Left lung (tissue), 10 donors: ENCODE measurements around the gene EYA2. TPM values are rescaled to one million over a fixed set of nuclear protein-coding genes. Genes with fewer than 3 reads are reported as not detected.

ENCODE experiments used
- ATAC-seq: fragments of 200-7000 bp; cut with Tn5 transposase; one replicate; pipeline ENCODE4 v1.9.1; 2020; ENCODE audit warnings: moderate library complexity
- DNase-seq, 4 donors: peaks; one replicate each; pipeline ENCODE4 v3.0.0-alpha.2; 2013 to 2020
- H3K27ac ChIP-seq, 2 donors: fragments of 200-600 bp; sonication (generic) in 1 of 2; one replicate each; pipeline versions ENCODE4 v1.5.0 to v1.8.0; 2020 to 2021
- H3K27me3 ChIP-seq, 2 donors: fragments of 200-600 bp; sonication (generic) in 1 of 2; one replicate each; pipeline versions ENCODE4 v1.5.0 to v1.8.0; 2020 to 2021
- H3K36me3 ChIP-seq, 2 donors: fragments of 200-600 bp; sonication (generic) in 1 of 2; one replicate each; pipeline versions ENCODE4 v1.5.0 to v1.8.0; 2020 to 2021
- H3K4me1 ChIP-seq, 2 donors: fragments of 200-600 bp; one replicate each; pipeline ENCODE4 v1.8.0; 2021
- H3K4me3 ChIP-seq, 2 donors: fragments of 200-600 bp; sonication (generic) in 1 of 2; one replicate each; pipeline versions ENCODE4 v1.5.0 to v1.8.0; 2020 to 2021; ENCODE audit warnings: mild to moderate bottlenecking in 1 of 2
- H3K9me3 ChIP-seq, 2 donors: fragments of 200-600 bp; sonication (generic) in 1 of 2; one replicate each; pipeline versions ENCODE4 v1.5.0 to v1.8.0; 2020 to 2021
- intact Hi-C, 2 donors: fragments of 100-400 bp; cut with DNase I; formaldehyde crosslinking; loops; one replicate each; pipeline versions ENCODE4 v1.11.2 to v1.14.2; 2022
- polyA plus RNA-seq, 6 donors: library from polyadenylated mRNA; unstranded; fragments of 120-200 nt; gene quantifications; one replicate each; pipeline ENCODE4 v1.2.1, GENCODE V29; 2013; ENCODE audit not compliant: insufficient read length in 6 of 6
- total RNA-seq, 2 donors: library from RNA; stranded (reverse); fragmentation: NEBNext Ultra II Directional; extraction: Animal tissue kit (Norgen Biotek cat#: 25700); gene quantifications; one replicate each; pipeline ENCODE4 v1.2.1, GENCODE V29; 2021
- TF ChIP-seq, protein P1 (sequence below), 2 donors: fragments of 200-600 bp; sonication (generic) in 1 of 2; IDR thresholded peaks; one replicate each; pipeline versions ENCODE4 v1.5.0 to v1.8.0; 2021; ENCODE audit warnings: antibody characterized with exemption in 2 of 2
- donor health status: DM: no; HTN: yes; CAD: no.
- donor health status: DM: no; HTN: no; CAD: no.

Gene EYA2
- total and polyA plus RNA-seq, 8 donors: 0.77 to 2.3 (median 1.2) TPM

DNA sequence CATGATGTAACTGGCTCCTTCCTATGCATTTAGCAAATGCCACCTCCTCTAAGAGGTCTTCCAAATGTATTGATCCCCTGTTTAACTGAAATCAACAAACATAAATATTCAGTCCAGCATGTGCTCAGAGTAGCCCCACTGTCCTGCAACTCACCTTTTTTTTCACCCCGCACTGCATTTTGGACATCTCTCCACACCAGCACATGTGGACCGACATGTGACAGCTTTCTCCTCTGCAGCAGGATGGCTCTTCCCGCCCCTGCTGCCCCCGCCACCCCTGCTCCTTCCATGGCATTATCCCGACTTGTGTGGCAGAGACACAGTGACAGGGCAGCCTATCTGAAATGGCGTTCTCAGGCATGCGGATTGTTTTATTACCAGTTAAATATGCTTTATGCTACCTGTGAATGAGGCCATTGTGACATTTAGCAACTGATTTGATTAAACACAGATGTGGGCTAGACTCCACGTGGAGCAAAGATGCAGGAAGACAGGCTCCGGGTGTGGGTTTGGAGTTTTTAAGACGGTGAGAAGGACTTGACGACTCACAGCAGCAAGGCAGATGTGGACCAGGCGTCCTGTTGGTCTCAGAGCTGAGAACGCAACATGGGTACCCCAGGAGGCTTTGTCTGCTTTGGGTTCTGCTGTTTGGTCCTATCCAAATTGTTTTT, 161.2 kb downstream of the EYA2 start:
- H3K4me3 ChIP-seq: no peak overlapping the region
- peaks cover 0 to 22% of the 10 kb centered on the region in 2 donors for H3K27me3 ChIP-seq
- no peaks in the 10 kb centered on the region for H3K9me3 ChIP-seq
- no peak overlapping the region for H3K27ac ChIP-seq
- H3K4me1 ChIP-seq: no peaks in the 10 kb centered on the region
- DNase-seq (no peak), ATAC-seq (no peak)
- TF ChIP-seq, protein P1, sequence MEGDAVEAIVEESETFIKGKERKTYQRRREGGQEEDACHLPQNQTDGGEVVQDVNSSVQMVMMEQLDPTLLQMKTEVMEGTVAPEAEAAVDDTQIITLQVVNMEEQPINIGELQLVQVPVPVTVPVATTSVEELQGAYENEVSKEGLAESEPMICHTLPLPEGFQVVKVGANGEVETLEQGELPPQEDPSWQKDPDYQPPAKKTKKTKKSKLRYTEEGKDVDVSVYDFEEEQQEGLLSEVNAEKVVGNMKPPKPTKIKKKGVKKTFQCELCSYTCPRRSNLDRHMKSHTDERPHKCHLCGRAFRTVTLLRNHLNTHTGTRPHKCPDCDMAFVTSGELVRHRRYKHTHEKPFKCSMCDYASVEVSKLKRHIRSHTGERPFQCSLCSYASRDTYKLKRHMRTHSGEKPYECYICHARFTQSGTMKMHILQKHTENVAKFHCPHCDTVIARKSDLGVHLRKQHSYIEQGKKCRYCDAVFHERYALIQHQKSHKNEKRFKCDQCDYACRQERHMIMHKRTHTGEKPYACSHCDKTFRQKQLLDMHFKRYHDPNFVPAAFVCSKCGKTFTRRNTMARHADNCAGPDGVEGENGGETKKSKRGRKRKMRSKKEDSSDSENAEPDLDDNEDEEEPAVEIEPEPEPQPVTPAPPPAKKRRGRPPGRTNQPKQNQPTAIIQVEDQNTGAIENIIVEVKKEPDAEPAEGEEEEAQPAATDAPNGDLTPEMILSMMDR (IDR thresholded peaks at IDR 0.05): no peak
- H3K36me3 ChIP-seq: no peaks in the 10 kb centered on the region
- intact Hi-C loops: no loop called here

DNA sequence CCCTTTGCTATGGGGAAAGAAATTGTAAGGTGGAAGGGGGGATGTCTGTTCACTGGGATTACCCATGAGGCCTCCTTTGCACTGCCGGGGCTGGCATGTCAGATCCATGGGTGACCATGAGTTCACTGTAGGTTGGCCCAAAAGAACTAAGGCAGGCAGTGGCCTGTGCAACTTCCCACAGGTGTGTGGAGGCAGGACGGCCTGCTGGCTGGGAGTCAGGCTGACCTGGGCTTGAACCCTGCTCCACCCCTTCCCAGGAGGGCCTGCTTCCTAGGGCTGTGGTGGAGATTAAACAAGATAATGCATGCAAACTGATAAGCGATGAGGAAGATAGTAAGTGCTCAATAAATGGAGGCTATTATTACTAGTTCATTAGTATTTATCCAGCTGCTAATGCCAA, 163.0 kb downstream of the EYA2 start:
- intact Hi-C loops: no loop called here
- Histone ChIP-seq H3K9me3 (no peaks in the 10 kb centered on the region), H3K4me1 (no peaks in the 10 kb centered on the region), H3K4me3 (no peak overlapping the region), H3K27me3 (peaks cover 0 to 14% of the 10 kb centered on the region in 2 donors), H3K36me3 (no peaks in the 10 kb centered on the region), H3K27ac (no peak overlapping the region)
- no peak for DNase-seq
- no peak for ATAC-seq
- TF ChIP-seq, protein P1 (IDR thresholded peaks at IDR 0.05): no peak

GRCh38 chr20:47058236-47058635, 163.6 kb downstream of the EYA2 start:
- Histone ChIP-seq H3K27me3 (peaks cover 0 to 14% of the 10 kb centered on the region in 2 donors), H3K4me3 (no peak overlapping the region), H3K9me3 (no peaks in the 10 kb centered on the region), H3K4me1 (no peaks in the 10 kb centered on the region), H3K36me3 (no peaks in the 10 kb centered on the region), H3K27ac (no peak overlapping the region)
- intact Hi-C loops: no loop called here
- ATAC-seq (no peak), DNase-seq (no peak)
- TF ChIP-seq, protein P1 (IDR thresholded peaks at IDR 0.05): no peak

GRCh38 chr20:47059536-47059935, 164.9 kb downstream of the EYA2 start:
- TF ChIP-seq, protein P1 (IDR thresholded peaks at IDR 0.05): no peak
- Histone ChIP-seq H3K4me1 (no peaks in the 10 kb centered on the region), H3K4me3 (no peak overlapping the region), H3K36me3 (no peaks in the 10 kb centered on the region), H3K27ac (no peak overlapping the region), H3K27me3 (peaks cover 0 to 14% of the 10 kb centered on the region in 2 donors), H3K9me3 (no peaks in the 10 kb centered on the region)
- no peak for DNase-seq
- intact Hi-C loops: no loop called here
- ATAC-seq: no peak

GRCh38 chr20:47061549-47061948, 166.9 kb downstream of the EYA2 start:
- no peak overlapping the region for H3K27ac ChIP-seq

More at GRCh38 chr20:47061549-47061948, 166.9 kb downstream of the EYA2 start:
- Histone ChIP-seq H3K36me3 (no peaks in the 10 kb centered on the region), H3K4me1 (no peaks in the 10 kb centered on the region), H3K27me3 (peaks cover 0 to 6% of the 10 kb centered on the region in 2 donors), H3K4me3 (no peak overlapping the region), H3K9me3 (peaks cover 0 to 6% of the 10 kb centered on the region in 2 donors)
- DNase-seq (no peak), ATAC-seq (no peak)
- TF ChIP-seq, protein P1 (IDR thresholded peaks at IDR 0.05): no peak
- intact Hi-C loops: no loop called here
